ENCODE data around the gene GDAP1L1. TPM values are rescaled to one million over a fixed set of nuclear protein-coding genes. Genes with fewer than 3 reads are reported as not detected.
"Not testable (repeated sequence)": the region's sequence is repeated elsewhere in the genome, so short reads cannot be mapped to it uniquely, and the experiment has no call there.

Gene GDAP1L1
- polyA plus RNA-seq, 4 donors: 0.54 to 1.5 (median 1.1) TPM; not detected in 1

DNA sequence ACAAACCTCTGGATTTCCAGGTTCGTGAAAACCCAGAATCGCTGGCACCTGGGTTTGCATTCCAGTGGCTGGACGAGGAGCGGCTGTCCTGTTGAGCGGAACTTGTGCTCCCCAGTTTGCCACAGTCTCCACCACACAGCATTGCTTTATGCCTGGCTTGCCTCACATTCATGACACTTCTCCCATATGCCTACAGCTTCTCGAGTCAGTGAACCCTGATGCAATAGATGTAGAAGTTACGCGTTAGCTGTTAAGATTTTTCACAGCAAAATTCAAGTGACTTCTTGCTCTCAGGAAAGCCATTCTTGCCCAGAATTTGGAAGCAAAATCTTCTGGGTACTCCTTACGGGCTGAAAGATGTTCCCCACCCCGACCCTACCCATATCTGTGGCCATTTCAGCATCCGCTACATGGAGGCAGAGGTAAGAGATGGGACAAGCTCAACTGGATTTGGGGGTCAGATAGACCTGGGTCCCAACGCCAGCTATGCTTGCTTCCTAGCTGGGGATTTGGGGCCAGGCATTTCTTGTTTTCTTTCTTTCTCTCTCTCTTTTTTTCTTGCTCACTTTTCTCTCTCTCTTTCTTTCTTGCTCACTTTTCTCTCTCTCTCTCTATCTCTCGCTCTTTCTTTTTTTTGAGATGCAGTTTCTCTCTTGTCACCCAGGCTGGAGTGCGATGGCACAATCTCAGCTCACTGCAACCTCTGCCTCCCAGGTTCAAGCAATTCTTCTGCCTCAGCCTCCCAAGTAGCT lies 12.4 kb upstream of the GDAP1L1 start:
- no peak overlapping the region for H3K4me3 ChIP-seq (ENCODE audit: low read depth in 1 of 3, low read length in 3 of 3)
- H3K27me3 ChIP-seq (ENCODE audit: control insufficient read depth in 3 of 3, insufficient read depth in 3 of 3, low read length in 3 of 3): no peaks in the 10 kb centered on the region
- no peaks in the 10 kb centered on the region for H3K36me3 ChIP-seq (ENCODE audit: control insufficient read depth in 3 of 3, insufficient read depth in 2 of 3, low read depth in 1 of 3, low read length in 3 of 3)
- no peaks in the 10 kb centered on the region for H3K4me1 ChIP-seq (ENCODE audit: control insufficient read depth in 3 of 3, insufficient read depth in 2 of 3, low read depth in 1 of 3, low read length in 2 of 3)
- DNase-seq (no peak), FAIRE-seq (no peak)
- 88 to 92% (median 92%) methylated on average over 14 of the region's 14 CpGs for WGBS, 3 donors
- peaks cover 0 to 2% of the 10 kb centered on the region in 2 donors for H3K9me3 ChIP-seq (ENCODE audit: control insufficient read depth in 2 of 2, insufficient read depth in 1 of 2, low read depth in 1 of 2, low read length in 1 of 2)
- no peak overlapping the region for H3K27ac ChIP-seq (ENCODE audit: low read depth in 1 of 3, low read length in 2 of 3)

DNA sequence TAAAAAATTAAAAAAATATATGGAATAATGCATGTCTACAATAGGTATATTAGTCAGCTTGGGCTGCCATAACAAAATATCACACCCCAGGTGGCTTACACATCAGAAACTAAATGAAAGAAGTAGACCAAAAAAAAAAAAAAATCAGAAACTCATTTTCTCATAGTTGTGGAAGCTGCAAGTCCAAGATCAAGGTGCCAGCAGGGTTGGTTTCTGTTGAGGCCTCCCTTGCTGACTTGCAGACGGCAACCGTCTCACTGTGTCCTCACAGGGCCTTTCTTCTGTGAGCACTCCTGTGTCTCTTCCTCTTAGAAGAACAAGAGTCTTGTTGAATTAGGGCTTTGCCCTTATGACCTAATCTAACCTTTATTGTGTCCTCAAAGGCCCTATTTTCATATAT lies 11.4 kb upstream of the GDAP1L1 start:
- no peak overlapping the region for H3K4me3 ChIP-seq (ENCODE audit: low read depth in 1 of 3, low read length in 3 of 3)
- DNase-seq (no peak), FAIRE-seq (no peak)
- H3K9me3 ChIP-seq (ENCODE audit: control insufficient read depth in 2 of 2, insufficient read depth in 1 of 2, low read depth in 1 of 2, low read length in 1 of 2): peaks cover 0 to 2% of the 10 kb centered on the region in 2 donors
- H3K27ac ChIP-seq (ENCODE audit: low read depth in 1 of 3, low read length in 2 of 3): no peak overlapping the region
- 95 to 98% (median 96%) methylated on average over 2 of the region's 2 CpGs for WGBS, 3 donors
- H3K27me3 ChIP-seq (ENCODE audit: control insufficient read depth in 3 of 3, insufficient read depth in 3 of 3, low read length in 3 of 3): no peaks in the 10 kb centered on the region
- H3K4me1 ChIP-seq (ENCODE audit: control insufficient read depth in 3 of 3, insufficient read depth in 2 of 3, low read depth in 1 of 3, low read length in 2 of 3): no peaks in the 10 kb centered on the region
- H3K36me3 ChIP-seq (ENCODE audit: control insufficient read depth in 3 of 3, insufficient read depth in 2 of 3, low read depth in 1 of 3, low read length in 3 of 3): no peaks in the 10 kb centered on the region

DNA sequence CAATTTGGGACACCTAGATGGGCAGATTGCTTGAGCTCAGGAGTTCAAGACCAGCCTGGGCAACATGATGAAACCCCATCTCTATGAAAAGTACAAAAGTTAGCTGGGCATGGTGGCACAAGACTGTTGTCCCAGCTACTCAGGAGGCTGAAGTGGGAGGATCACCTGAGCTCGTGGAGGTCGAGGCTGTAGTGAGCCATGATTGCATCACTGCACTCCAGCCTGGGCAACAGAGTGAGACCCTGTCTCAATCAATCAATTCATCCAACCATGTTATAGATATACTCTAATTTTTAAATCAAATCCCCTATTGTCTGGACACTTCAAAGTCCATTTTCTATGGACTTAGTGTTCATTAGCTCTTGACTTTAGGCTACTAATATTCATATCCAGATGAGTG lies 10.3 kb upstream of the GDAP1L1 start:
- not testable (repeated sequence) for H3K4me3 ChIP-seq (ENCODE audit: low read depth in 1 of 3, low read length in 3 of 3); H3K27ac ChIP-seq (ENCODE audit: low read depth in 1 of 3, low read length in 2 of 3); H3K36me3 ChIP-seq (ENCODE audit: control insufficient read depth in 3 of 3, insufficient read depth in 2 of 3, low read depth in 1 of 3, low read length in 3 of 3); H3K9me3 ChIP-seq (ENCODE audit: control insufficient read depth in 2 of 2, insufficient read depth in 1 of 2, low read depth in 1 of 2, low read length in 1 of 2); FAIRE-seq; DNase-seq; H3K27me3 ChIP-seq (ENCODE audit: control insufficient read depth in 3 of 3, insufficient read depth in 3 of 3, low read length in 3 of 3); H3K4me1 ChIP-seq (ENCODE audit: control insufficient read depth in 3 of 3, insufficient read depth in 2 of 3, low read depth in 1 of 3, low read length in 2 of 3)
- 72 to 80% (median 77%) methylated on average over 2 of the region's 2 CpGs for WGBS, 3 donors

DNA sequence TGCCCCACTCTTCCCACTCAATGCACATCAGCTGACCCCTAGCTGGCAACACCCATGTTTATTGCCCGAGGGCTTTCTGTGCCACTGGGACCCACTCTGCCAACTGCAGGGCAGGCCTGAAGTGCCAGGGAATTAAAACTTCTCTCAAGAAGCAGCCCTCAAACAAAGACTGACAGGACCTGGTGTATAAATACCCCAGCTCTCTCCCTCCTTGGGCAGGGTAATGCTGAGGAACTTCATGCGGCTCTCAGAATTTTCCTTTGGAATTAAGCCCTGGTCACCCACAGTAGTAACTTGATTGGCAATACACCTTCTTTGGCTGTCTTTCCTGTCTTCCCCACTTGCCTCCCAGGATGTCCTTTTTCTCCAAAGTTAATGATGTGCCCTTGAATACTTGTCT lies 5.3 kb upstream of the GDAP1L1 start:
- Histone ChIP-seq H3K4me1 (ENCODE audit: control insufficient read depth in 3 of 3, insufficient read depth in 2 of 3, low read depth in 1 of 3, low read length in 2 of 3) (no peaks in the 10 kb centered on the region), H3K27ac (ENCODE audit: low read depth in 1 of 3, low read length in 2 of 3) (no peak overlapping the region), H3K4me3 (ENCODE audit: low read depth in 1 of 3, low read length in 3 of 3) (no peak overlapping the region), H3K36me3 (ENCODE audit: control insufficient read depth in 3 of 3, insufficient read depth in 2 of 3, low read depth in 1 of 3, low read length in 3 of 3) (no peaks in the 10 kb centered on the region), H3K27me3 (ENCODE audit: control insufficient read depth in 3 of 3, insufficient read depth in 3 of 3, low read length in 3 of 3) (peaks cover 0 to 3% (median 0%) of the 10 kb centered on the region in 3 donors), H3K9me3 (ENCODE audit: control insufficient read depth in 2 of 2, insufficient read depth in 1 of 2, low read depth in 1 of 2, low read length in 1 of 2) (peaks cover 0 to 2% of the 10 kb centered on the region in 2 donors)
- DNase-seq (no peak), FAIRE-seq (no peak)
- 88 to 91% (median 91%) methylated on average over 2 of the region's 2 CpGs for WGBS, 3 donors

DNA sequence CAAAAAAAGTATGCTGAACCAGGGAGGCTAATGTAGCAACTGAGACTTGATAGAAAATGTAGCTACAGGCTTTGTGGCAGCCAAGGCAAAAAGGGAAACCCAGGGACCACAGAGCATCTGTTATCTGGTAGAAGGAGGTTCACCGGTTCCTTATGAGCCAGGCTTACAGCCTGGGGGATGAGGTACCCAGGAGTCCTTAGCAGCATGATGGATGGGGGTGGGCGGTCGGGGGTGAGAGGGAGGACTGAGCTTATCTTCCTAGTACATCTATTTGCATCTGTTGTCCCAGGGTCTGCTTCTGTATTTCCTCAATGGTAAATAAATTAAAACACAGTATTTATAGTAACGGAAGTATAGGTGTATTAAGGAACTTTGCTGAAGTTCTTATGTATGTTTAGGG lies 1.1 kb upstream of the GDAP1L1 start:
- 55 to 89% (median 79%) methylated on average over 4 of the region's 4 CpGs for WGBS, 3 donors
- no peaks in the 10 kb centered on the region for H3K9me3 ChIP-seq (ENCODE audit: control insufficient read depth in 2 of 2, insufficient read depth in 1 of 2, low read depth in 1 of 2, low read length in 1 of 2)
- H3K27me3 ChIP-seq (ENCODE audit: control insufficient read depth in 3 of 3, insufficient read depth in 3 of 3, low read length in 3 of 3): peaks cover 0 to 15% (median 12%) of the 10 kb centered on the region in 3 donors
- no peaks in the 10 kb centered on the region for H3K36me3 ChIP-seq (ENCODE audit: control insufficient read depth in 3 of 3, insufficient read depth in 2 of 3, low read depth in 1 of 3, low read length in 3 of 3)
- no peak overlapping the region for H3K4me3 ChIP-seq (ENCODE audit: low read depth in 1 of 3, low read length in 3 of 3)
- no peak overlapping the region for H3K27ac ChIP-seq (ENCODE audit: low read depth in 1 of 3, low read length in 2 of 3)
- no peaks in the 10 kb centered on the region for H3K4me1 ChIP-seq (ENCODE audit: control insufficient read depth in 3 of 3, insufficient read depth in 2 of 3, low read depth in 1 of 3, low read length in 2 of 3)
- DNase-seq: no peak
- no peak for FAIRE-seq

DNA sequence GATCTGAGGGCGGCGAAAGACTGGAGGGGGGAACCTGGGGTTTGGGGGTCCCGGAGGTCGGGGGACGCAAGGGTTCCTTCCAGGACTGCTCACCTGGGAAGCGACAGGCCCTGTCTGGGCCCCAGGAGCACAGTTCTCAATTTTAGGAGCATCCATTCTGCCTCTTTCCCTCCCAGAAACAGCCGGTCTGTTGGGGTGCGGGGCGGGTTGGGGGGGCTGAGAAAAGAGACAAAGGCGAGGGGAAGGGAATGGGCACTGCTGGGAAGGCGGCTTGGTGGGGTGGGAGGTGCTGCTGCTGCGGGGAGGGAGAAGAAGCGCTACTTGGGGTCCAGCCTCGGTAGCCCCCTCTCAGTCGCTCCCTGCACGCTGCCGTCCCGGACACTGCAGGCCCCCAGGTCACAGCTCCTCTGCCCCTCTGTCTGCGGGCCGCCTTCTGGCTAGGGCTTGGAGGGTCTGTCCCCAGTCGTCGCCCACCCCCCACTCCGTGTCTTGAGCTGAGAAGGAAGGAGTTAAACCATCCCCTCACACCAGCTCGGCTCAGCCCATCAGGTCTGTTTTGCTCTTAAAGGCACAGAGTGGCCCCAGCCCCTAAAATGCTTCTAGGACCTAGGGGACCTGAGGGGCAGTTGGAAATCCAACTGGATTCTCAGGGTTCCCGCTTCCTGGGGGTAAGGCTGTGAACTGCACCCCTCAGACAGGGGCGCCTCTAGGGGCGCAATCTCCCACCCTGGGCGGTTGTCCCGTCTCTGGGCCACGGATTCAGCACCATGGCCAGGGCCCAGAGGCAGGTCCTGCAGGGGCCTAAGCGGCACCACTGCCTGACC lies 690 bp downstream of the GDAP1L1 start:
- no peak overlapping the region for H3K27ac ChIP-seq (ENCODE audit: low read depth in 1 of 3, low read length in 2 of 3)
- H3K9me3 ChIP-seq (ENCODE audit: control insufficient read depth in 2 of 2, insufficient read depth in 1 of 2, low read depth in 1 of 2, low read length in 1 of 2): no peaks in the 10 kb centered on the region
- H3K36me3 ChIP-seq (ENCODE audit: control insufficient read depth in 3 of 3, insufficient read depth in 2 of 3, low read depth in 1 of 3, low read length in 3 of 3): no peaks in the 10 kb centered on the region
- DNase-seq (peak; percentile 7 to 75), FAIRE-seq (no peak)
- H3K27me3 ChIP-seq (ENCODE audit: control insufficient read depth in 3 of 3, insufficient read depth in 3 of 3, low read length in 3 of 3): peaks cover 0 to 15% (median 12%) of the 10 kb centered on the region in 3 donors
- 7 to 19% (median 15%) methylated on average over 28 to 31 of the region's 31 CpGs for WGBS, 3 donors
- no peaks in the 10 kb centered on the region for H3K4me1 ChIP-seq (ENCODE audit: control insufficient read depth in 3 of 3, insufficient read depth in 2 of 3, low read depth in 1 of 3, low read length in 2 of 3)
- peak overlapping the region in 1 of 3 donors; percentile 25 for H3K4me3 ChIP-seq (ENCODE audit: low read depth in 1 of 3, low read length in 3 of 3)

DNA sequence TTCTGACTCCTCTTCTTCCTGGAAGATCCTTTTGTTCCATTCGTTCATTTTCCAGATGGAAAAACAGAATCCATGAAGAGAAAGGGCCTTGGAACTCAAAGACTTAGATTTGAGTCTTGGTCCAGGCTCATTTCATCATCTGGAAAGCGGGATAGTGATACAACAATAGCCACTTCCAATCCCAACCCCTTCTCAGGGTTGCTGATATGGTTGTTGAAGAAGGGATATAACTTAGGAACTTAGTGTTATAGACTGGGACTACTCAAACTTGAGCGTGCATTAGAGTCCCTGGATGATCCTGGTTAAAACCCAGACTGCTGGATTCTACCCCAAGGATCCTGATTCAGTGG lies 1.3 kb downstream of the GDAP1L1 start:
- WGBS, 3 donors: 50 to 59% (median 58%) methylated on average over 3 of the region's 3 CpGs
- DNase-seq: no peak

DNA sequence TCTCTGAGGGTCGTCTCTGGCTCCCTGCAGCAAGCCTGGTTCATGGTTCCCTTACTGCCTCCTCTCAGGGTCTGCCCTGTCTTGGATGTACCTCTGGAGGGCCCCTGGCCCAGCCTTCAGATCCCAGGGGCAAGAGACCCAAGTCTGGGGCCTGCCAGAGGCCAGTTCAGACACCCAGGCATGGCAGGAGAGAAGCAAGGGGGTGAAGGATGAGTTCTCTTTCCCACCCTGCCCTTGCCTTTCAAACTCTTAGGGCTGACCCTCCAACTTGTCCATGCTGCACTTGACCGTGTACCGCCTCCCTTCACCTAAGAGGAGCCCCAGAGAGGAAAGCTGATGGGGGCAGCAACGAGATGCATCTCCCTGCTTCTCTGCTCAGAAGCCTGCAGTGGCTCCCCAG lies 4.2 kb downstream of the GDAP1L1 start:
- WGBS, 3 donors: 62 to 73% (median 71%) methylated on average over 4 of the region's 4 CpGs
- FAIRE-seq (no peak), DNase-seq (no peak)

More for the DNA sequence above, 1.3 kb downstream of the GDAP1L1 start:
- Histone ChIP-seq H3K9me3 (ENCODE audit: control insufficient read depth in 2 of 2, insufficient read depth in 1 of 2, low read depth in 1 of 2, low read length in 1 of 2) (no peaks in the 10 kb centered on the region), H3K4me1 (ENCODE audit: control insufficient read depth in 3 of 3, insufficient read depth in 2 of 3, low read depth in 1 of 3, low read length in 2 of 3) (no peaks in the 10 kb centered on the region), H3K4me3 (ENCODE audit: low read depth in 1 of 3, low read length in 3 of 3) (no peak overlapping the region), H3K36me3 (ENCODE audit: control insufficient read depth in 3 of 3, insufficient read depth in 2 of 3, low read depth in 1 of 3, low read length in 3 of 3) (no peaks in the 10 kb centered on the region), H3K27me3 (ENCODE audit: control insufficient read depth in 3 of 3, insufficient read depth in 3 of 3, low read length in 3 of 3) (peaks cover 0 to 15% (median 12%) of the 10 kb centered on the region in 3 donors), H3K27ac (ENCODE audit: low read depth in 1 of 3, low read length in 2 of 3) (no peak overlapping the region)
- no peak for FAIRE-seq

More for the DNA sequence above, 4.2 kb downstream of the GDAP1L1 start:
- Histone ChIP-seq H3K9me3 (ENCODE audit: control insufficient read depth in 2 of 2, insufficient read depth in 1 of 2, low read depth in 1 of 2, low read length in 1 of 2) (no peaks in the 10 kb centered on the region), H3K36me3 (ENCODE audit: control insufficient read depth in 3 of 3, insufficient read depth in 2 of 3, low read depth in 1 of 3, low read length in 3 of 3) (no peaks in the 10 kb centered on the region), H3K4me1 (ENCODE audit: control insufficient read depth in 3 of 3, insufficient read depth in 2 of 3, low read depth in 1 of 3, low read length in 2 of 3) (no peaks in the 10 kb centered on the region), H3K27me3 (ENCODE audit: control insufficient read depth in 3 of 3, insufficient read depth in 3 of 3, low read length in 3 of 3) (peaks cover 0 to 15% (median 12%) of the 10 kb centered on the region in 3 donors), H3K4me3 (ENCODE audit: low read depth in 1 of 3, low read length in 3 of 3) (no peak overlapping the region), H3K27ac (ENCODE audit: low read depth in 1 of 3, low read length in 2 of 3) (no peak overlapping the region)
